Ramos (cell line): ENCODE measurements around the gene SYNE2.

Source experiments
- in situ Hi-C: fragments of 300-500 bp; cut with MboI; formaldehyde crosslinking; loops from one replicate; pipeline ENCODE4 v1.14.3; 2022; ENCODE audit warnings: low sequenced_read_pairs; ENCODE audit not compliant: unreplicated experiment

Gene SYNE2

GRCh38 chr14:63905370-63905769, 52.6 kb downstream of the SYNE2 start:
- in situ Hi-C loops: no loop called here

DNA sequence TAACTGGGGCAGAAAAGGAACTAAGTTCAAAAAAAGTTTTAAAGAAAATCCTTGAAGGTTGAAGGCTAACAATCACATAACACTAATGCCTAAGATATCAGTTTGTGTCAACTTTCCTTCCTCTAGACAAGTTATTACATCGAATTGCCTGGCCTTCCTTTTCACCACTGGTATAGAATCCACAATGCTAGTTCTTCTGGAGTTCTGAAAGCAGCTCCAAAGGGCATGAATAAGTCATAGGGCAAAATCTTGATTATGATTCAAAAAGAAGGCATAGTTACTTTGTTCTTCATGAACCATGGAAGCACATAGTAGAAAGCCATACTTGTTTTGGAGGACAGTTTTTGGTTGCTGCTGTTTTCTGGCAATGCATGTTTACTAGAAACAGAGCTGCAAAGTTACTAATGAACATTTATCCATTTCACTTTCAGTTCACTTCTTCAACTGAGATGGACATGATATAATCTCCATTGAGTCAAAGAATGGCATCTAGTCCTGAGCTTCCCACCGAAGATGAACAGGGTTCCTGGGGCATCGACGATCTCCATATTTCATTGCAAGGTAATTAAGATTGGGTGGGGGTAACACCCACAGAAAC, 56.0 kb downstream of the SYNE2 start:
- in situ Hi-C loops: no loop called here

DNA sequence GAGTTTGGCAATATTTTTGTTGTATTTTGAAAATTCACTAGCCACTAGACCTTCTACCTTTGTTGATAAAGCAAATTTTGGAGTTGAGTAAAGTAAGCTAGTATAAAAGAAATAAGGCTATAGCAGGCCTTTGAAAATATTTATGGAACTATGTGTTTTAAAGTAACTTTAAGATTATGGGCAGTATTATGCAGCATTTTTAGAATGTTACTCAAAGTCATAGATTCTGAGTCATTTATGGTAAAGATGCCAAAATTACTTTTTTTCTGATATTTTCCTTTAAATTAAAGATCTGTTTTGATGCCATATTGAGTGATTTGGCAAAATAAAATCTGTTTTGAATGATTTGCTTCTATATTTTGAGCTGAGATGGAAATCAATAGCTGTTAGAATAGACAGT, 57.2 kb downstream of the SYNE2 start:
- in situ Hi-C loops: no loop called here

DNA sequence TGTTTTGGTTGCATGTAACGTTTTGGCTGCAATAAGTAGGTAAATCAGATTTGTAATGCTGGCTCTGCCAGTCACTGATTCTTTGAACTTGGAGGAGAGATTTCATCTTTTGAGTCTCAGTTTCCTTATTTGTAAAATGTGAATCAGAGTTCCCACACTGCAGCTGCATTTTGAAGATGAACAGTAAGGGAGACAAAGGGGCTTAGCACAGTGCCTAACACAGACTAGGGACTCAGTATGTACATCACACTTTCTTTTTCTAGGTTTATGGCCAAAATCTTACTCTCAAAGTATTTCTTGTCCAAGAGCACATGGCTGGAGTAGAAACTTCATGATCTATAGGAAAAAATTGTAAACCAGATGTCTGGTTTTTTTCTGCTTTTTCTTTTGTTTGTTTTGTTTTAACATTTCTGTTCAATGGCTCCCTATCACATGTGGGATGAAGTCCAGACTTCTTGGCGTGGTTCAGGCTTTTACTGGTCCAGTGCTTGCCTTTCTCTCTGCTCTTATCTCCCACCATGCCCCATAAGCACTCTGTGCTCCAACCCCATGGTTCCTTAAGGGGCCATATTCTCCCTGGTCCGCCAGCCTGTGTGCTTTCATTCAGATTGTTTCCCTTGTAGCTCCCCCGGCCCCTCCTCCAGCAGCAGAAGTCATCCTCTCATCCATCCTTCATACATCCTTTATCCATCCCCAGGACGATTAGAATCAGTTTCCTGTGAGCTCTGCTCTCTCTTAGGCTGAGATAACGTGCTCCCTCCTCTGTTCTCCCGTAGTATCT, 58.0 kb downstream of the SYNE2 start:
- in situ Hi-C loops: no loop called here

DNA sequence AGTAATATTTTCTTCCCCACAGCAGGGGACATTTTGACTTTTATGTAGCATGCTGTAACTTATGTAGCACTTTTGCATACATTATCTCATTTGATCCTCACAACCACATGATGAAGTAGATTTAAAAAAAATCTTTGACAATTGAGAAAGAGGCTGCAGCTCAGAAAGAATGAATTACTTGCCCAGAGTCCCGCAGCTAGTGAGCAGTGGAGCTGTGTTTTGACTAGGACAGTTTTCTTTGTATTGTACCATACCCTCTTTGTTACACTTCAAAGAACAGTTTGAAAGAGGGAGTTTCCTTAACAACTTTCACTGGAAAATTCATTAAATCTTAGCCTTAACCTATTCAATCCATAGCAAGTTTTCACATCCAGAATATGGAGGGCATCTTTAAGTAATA, 58.6 kb downstream of the SYNE2 start:
- in situ Hi-C loops: no loop called here

DNA sequence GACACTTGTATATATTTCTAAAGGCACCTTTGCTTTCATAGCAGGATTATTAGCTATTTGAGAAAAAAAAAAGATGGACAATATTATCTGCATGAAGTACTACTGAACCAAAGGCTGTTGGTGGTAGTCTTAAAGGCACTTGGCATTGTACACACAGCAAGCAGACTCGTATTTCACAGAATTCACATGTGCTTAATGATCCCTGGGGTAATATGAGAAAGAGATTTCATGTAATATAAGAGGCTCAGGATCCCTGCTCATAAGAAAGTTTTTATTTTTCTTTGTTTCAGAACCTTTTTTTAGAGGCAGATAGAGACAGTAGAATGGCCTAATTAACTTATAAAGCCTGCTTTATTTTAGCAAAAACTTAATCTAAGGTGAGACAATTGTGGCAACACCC, 59.5 kb downstream of the SYNE2 start:
- in situ Hi-C loops: no loop called here

DNA sequence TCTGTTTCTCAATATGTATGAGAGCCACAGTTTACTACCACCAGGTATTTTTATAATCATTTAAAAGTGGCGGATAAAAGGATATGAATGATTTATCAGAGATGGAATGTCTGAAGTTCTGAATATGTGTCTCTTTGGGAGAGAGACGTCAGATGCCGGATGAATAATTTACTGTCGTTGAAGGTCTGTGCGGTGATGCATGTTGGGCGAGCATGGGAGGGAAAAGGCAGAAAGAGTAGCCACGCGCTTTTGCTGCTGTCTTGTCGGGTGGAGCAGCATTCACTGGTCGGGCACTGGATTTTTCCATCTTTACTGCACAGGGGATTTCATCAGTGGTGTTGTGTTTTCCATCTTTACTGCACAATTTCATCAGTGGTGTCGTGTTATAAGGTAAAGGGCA, 65.6 kb downstream of the SYNE2 start:
- in situ Hi-C loops: no loop called here

GRCh38 chr14:63922696-63923421, 70.1 kb downstream of the SYNE2 start:
- in situ Hi-C loops: no loop called here

- in situ Hi-C loops: no loop called here
Measured at GRCh38 chr14:63923422-63923752, 70.6 kb downstream of the SYNE2 start.

DNA sequence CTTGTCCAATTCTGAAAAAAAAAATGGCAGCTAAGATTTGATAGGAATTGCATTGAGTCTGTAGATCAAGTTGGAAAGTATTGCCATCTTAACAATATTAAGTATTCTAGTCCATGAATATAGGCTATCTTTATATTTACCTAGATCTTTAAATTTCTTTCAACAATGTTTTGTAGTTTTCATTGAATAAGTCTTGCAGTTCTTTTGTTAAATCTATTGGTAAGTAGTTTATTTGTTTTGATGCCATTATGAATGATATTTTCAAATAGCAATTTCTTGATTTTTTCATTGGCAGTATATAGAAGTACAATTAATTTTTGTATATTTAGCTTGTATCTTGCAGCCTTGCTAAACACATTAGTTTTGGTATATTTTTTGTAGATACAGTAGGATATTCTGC, 71.6 kb downstream of the SYNE2 start:
- in situ Hi-C loops: no loop called here

- in situ Hi-C loops: no loop called here
Measured at GRCh38 chr14:63926641-63927040, 73.8 kb downstream of the SYNE2 start.

DNA sequence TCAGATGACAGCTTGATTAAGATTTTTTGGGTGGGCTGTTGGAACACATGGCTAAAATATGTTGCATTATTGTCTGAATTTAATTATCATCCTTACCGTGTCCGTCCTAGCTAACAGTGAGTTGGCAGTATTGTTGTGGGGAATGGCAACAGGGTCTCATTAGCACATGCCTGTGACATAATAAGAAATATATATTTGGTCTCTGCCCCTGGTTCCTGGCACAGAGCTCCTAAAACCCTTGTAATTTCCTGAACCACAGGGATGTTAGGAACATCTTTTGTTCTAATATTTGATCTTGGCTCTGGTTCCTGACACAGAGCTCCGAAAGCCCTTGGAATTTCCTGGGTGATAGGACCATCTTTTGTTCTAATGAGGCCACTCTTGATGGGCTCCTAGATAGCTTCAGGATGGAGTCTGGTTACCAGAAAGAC, 76.0 kb downstream of the SYNE2 start:
- in situ Hi-C loops: no loop called here

GRCh38 chr14:63933110-63933509, 80.3 kb downstream of the SYNE2 start:
- in situ Hi-C loops: no loop called here

DNA sequence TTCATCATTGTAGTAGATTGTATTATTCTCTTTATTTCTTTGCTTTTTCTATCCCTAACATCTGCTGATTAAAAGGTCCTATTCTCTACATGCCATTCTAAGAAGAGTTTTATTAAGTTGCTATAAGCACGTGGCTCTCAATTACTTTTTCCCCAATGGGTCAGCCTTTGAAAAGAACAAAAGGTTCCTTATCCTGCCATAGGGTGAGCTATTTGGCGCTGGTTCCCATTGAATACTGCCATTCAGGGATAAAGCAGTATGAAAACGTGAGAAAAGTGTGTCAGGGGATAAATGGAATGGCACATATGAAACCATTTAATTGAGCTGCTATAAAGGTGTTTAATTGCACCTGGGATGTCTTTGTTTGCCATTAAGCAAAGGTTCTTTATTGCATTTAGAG, 80.9 kb downstream of the SYNE2 start:
- in situ Hi-C loops: no loop called here

DNA sequence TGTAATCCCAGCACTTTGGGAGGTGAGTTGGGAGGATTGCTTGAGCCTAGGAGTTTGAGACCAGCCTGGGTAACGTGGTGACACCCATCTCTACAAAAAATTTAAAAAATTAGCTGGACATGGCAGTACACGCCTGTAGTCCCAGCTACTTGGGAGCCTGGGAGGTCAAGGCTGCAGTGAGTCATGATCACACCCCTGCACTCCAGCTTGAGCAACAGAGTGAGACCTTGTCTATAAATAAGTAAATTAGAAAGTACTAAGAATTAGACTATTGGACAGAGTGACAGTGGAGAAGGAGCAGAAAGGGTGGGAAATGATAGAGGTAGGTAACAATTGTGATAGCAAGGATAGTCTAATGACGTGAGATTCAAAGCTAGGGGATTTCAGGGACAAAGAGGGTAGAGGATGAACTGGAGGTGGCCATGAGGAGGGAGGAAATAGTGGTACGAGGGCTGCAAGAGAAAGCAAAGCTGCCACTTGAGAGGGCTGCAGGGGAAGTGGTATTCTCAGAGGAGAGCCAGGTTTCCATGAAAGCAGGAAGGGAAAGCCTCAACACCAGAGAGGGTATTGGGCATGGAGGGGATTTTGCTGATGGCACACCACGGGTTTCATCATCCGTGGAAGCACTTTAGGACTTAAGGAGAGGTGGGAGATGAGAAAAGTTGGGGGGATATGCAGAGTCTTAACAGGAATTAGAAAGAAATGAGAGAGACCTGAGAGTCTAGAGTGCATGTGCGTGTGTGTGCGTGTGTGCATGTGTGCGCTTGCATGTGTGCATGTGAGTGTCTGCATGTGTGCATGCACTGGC, 85.6 kb downstream of the SYNE2 start:
- in situ Hi-C loops: no loop called here

- in situ Hi-C loops: no loop called here
Measured at GRCh38 chr14:63939006-63939270, 86.1 kb downstream of the SYNE2 start.

DNA sequence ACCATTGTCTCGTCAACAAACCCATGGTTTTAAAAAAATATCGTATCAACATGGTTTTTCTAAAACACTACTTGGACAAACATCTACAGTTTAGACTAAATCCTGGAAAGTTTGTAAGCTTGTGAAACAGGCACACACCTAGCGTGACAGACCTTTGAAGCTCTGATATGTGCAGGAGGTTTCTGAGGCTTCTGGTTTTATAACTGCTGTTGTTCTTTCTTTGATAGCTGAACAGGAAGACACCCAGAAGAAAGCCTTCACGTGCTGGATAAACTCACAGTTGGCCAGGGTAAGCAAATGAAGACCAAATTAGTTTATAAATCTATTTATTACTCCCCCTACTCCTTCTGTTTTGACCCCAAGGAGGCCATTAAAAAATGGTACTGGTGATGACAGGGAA, 87.6 kb downstream of the SYNE2 start:
- in situ Hi-C loops: no loop called here

DNA sequence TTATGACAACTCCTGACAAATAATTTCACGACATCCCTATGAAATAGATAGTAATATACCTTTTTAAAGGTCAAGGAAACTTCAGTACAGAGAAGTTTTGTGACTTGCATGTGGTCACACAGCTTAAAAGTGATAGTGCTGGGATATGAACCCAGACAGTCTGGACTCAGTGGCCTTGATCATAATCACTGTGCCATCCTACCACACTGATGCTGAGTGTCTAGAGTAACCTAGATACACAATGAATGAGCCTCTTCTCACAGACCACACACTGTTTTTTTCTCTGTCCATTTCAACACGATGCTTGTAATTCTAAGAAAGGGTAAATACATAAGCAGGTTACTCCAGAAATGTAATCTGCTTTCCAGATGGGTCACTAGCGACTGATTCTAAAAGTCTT, 88.2 kb downstream of the SYNE2 start:
- in situ Hi-C loops: no loop called here

GRCh38 chr14:63949696-63950095, 96.9 kb downstream of the SYNE2 start:
- in situ Hi-C loops: no loop called here

DNA sequence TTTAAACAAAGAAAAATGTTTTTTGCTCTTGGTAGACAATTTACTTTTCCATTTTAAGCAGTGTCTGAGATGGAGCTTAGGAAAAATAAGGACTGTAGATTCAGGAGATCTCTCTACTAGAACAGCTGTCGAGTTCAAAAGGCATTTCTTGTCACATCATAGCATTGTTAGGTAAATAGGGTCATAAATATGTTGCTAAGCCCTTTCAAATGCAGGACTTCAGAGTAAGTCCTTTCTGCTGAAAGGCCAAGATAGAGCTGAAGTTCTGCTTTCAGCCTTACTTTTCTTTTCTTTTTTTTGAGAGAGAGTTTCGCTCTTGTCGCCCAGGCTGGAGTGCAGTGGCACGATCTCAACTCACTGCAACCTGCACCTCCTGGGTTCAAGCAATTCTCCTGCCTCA, 98.2 kb downstream of the SYNE2 start:
- in situ Hi-C loops: no loop called here

- in situ Hi-C loops: no loop called here
Measured at GRCh38 chr14:63951429-63951828, 98.6 kb downstream of the SYNE2 start.
